GM23338 (cell line): Measurements from ENCODE around the gene FBLN1. TPM values are rescaled to one million over a fixed set of nuclear protein-coding genes. Genes with fewer than 3 reads are reported as not detected.

ENCODE experiments used
- ATAC-seq: fragments of 200-7000 bp; cut with Tn5 transposase; 3 replicates; pipeline ENCODE4 v1.9.1; 2020
- DNase-seq: peaks from one replicate; pipeline ENCODE4 v3.0.0-alpha.2; 2015; ENCODE audit warnings: low spot score
- H2AFZ ChIP-seq: fragments of 200-600 bp; sonication (generic); 2 replicates; pipeline ENCODE4 v1.8.0; 2016; ENCODE audit warnings: antibody characterized with exemption, mild to moderate bottlenecking, moderate library complexity
- H3F3A ChIP-seq: fragments of 200-600 bp; sonication (generic); replicated peaks from 2 replicates; pipeline ENCODE4 v1.8.0; 2017; ENCODE audit warnings: antibody characterized with exemption, mixed run types, low read depth
- H3K27ac ChIP-seq: fragments of 200-600 bp; sonication (generic); 2 replicates; pipeline ENCODE4 v1.6.1; 2016; ENCODE audit warnings: low read depth
- H3K27me3 ChIP-seq: fragments of 200-600 bp; sonication (generic); 2 replicates; pipeline ENCODE4 v1.8.0; 2016; ENCODE audit warnings: mild to moderate bottlenecking, mixed run types, moderate library complexity; ENCODE audit not compliant: insufficient read depth
- H3K36me3 ChIP-seq: fragments of 200-600 bp; sonication (generic); 2 replicates; pipeline ENCODE4 v1.8.0; 2016; ENCODE audit warnings: mild to moderate bottlenecking; ENCODE audit not compliant: insufficient read depth
- H3K4me1 ChIP-seq: fragments of 200-600 bp; sonication (generic); 2 replicates; pipeline ENCODE4 v1.8.0; 2016; ENCODE audit warnings: mild to moderate bottlenecking, moderate library complexity; ENCODE audit not compliant: insufficient read depth
- H3K4me2 ChIP-seq: fragments of 200-600 bp; sonication (generic); 2 replicates; pipeline ENCODE4 v1.7.1; 2017; ENCODE audit warnings: mixed run types
- H3K4me3 ChIP-seq: fragments of 200-600 bp; sonication (generic); 2 replicates; pipeline ENCODE4 v1.6.1; 2016; ENCODE audit warnings: mixed run types
- H3K79me2 ChIP-seq: fragments of 200-600 bp; sonication (generic); replicated peaks from 2 replicates; pipeline ENCODE4 v1.8.0; 2017; ENCODE audit warnings: mild to moderate bottlenecking; ENCODE audit not compliant: insufficient read depth
- H3K9me2 ChIP-seq: fragments of 200-600 bp; sonication (generic); 2 replicates; pipeline ENCODE4 v1.8.0; 2017; ENCODE audit not compliant: insufficient read depth
- H4K20me1 ChIP-seq: fragments of 200-600 bp; sonication (generic); replicated peaks from 2 replicates; pipeline ENCODE4 v1.8.0; 2017; ENCODE audit warnings: mild to moderate bottlenecking; ENCODE audit not compliant: insufficient read depth
- H3K27ac Mint-ChIP-seq: 2 replicates; pipeline ENCODE4 v1.8.0; 2020; ENCODE audit warnings: inconsistent platforms, mild to moderate bottlenecking, moderate library complexity, mixed read lengths
- H3K27me3 Mint-ChIP-seq: 3 replicates; pipeline ENCODE4 v1.8.0; 2022; ENCODE audit warnings: low read depth, mild to moderate bottlenecking, moderate library complexity, mixed read lengths, inconsistent platforms; ENCODE audit not compliant: insufficient read depth, poor library complexity
- H3K36me3 Mint-ChIP-seq: 3 replicates; pipeline ENCODE4 v1.8.0; 2021; ENCODE audit warnings: low read depth, mild to moderate bottlenecking, inconsistent platforms, moderate library complexity, mixed read lengths
- H3K4me1 Mint-ChIP-seq: 3 replicates; pipeline ENCODE4 v1.8.0; 2020; ENCODE audit warnings: mild to moderate bottlenecking, inconsistent platforms, mixed read lengths
- H3K4me3 Mint-ChIP-seq: 3 replicates; pipeline ENCODE4 v1.8.0; 2021; ENCODE audit warnings: moderate library complexity, mild to moderate bottlenecking, inconsistent platforms, mixed read lengths
- H3K9me3 Mint-ChIP-seq: 3 replicates; pipeline ENCODE4 v1.8.0; 2020; ENCODE audit warnings: moderate library complexity, mild to moderate bottlenecking, inconsistent platforms, mixed read lengths
- CREB1 ChIP-seq: fragments of 250-450 bp; sonication (Bioruptor Pico); IDR thresholded peaks from 2 replicates; pipeline ENCODE4 v1.5.0; 2020; ENCODE audit warnings: low read depth, mild to moderate bottlenecking, moderate library complexity
- EZH2 ChIP-seq: fragments of 200-600 bp; sonication (generic); IDR thresholded peaks from one replicate; pipeline ENCODE4 v1.8.0; 2017; ENCODE audit warnings: antibody characterized with exemption, mild to moderate bottlenecking, low read depth; ENCODE audit not compliant: unreplicated experiment
- EZH2phosphoT487 ChIP-seq: fragments of 200-600 bp; sonication (generic); IDR thresholded peaks from one replicate; pipeline ENCODE4 v1.8.1; 2018; ENCODE audit warnings: antibody characterized with exemption; ENCODE audit not compliant: unreplicated experiment
- JUNB ChIP-seq: IDR thresholded peaks from one replicate; pipeline ENCODE4 v1.6.1; 2016; ENCODE audit warnings: antibody characterized with exemption; ENCODE audit not compliant: unreplicated experiment
- NANOG ChIP-seq: IDR thresholded peaks from 2 replicates; pipeline ENCODE4 v1.6.1; 2016; ENCODE audit warnings: antibody characterized with exemption, borderline replicate concordance
- POLR2AphosphoS5 ChIP-seq: IDR thresholded peaks from 2 replicates; pipeline ENCODE4 v1.6.1; 2016; ENCODE audit warnings: antibody characterized with exemption, low read depth
- STAT1 ChIP-seq: IDR thresholded peaks from one replicate; pipeline ENCODE4 v1.6.1; 2016; ENCODE audit warnings: antibody characterized with exemption; ENCODE audit not compliant: unreplicated experiment
- ZNF331 ChIP-seq: fragments of 250-450 bp; sonication (Bioruptor Pico); IDR thresholded peaks from 2 replicates; pipeline ENCODE4 v1.5.0; 2020; ENCODE audit warnings: low read depth, mild to moderate bottlenecking, moderate library complexity
- polyA plus RNA-seq: library from polyadenylated mRNA; unstranded; fragments of >200 nt; fragmentation: Nextera tagmentation; extraction: Ambion mirVana; gene quantifications from 2 replicates; pipeline ENCODE4 v1.2.1, GENCODE V29; 2016
- total RNA-seq: library from RNA; depleted of rRNA; stranded (reverse); fragments of >200 nt; shearing (Covaris generic); gene quantifications from 2 replicates; pipeline ENCODE4 v1.2.3, GENCODE V29; 2014
- TF ChIP-seq, protein P1 (sequence below), 2 experiments: fragments of 200-600 bp in 1 of 2; sonication (generic) in 1 of 2; conservative IDR thresholded peaks; 2 replicates each; pipeline versions ENCODE4 v1.5.1 to v1.6.1; 2016 to 2017; ENCODE audit warnings: antibody characterized with exemption in 2 of 2, low read depth in 2 of 2, mild to moderate bottlenecking in 2 of 2, moderate library complexity in 1 of 2

Gene FBLN1
- total and polyA plus RNA-seq, 2 experiments from 2014 or later = 90.1 to 137 TPM

DNA sequence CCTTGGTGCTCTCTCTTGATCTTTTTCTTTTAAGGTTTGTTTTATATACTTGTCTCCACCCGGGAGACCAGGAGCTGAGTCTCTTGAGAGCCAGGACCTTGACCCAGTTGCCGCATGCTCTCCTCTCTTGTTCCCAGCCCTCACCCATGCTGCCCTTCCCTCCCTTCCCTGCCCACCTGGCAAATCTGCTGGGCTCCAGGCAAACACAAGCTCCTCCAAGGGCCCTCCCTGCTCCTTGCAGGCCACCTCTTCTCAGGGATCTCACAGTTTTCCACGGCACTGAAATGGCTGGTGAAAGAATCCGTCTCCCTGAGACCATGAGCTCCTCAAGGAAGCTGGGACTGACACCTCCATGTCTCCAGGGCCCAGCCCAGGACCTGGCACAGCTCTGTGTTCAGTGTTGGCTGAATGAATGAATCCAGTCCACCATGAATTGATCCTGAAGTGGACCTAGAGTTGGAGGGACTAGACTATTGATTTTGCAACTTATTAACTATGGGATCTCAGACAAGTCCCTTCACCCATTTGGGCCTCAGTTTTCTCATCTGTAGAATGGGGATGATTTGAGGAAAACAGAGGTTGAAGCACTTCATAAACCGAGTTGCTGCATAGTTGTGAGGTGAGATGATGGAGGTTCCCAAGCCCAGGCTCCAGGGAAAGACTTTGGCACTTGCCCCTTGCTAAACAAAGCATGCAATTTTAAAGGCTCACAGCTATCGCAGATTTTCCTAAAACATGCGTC is 25.1 kb upstream of the FBLN1 start (continued):
- TF ChIP-seq, protein P1, sequence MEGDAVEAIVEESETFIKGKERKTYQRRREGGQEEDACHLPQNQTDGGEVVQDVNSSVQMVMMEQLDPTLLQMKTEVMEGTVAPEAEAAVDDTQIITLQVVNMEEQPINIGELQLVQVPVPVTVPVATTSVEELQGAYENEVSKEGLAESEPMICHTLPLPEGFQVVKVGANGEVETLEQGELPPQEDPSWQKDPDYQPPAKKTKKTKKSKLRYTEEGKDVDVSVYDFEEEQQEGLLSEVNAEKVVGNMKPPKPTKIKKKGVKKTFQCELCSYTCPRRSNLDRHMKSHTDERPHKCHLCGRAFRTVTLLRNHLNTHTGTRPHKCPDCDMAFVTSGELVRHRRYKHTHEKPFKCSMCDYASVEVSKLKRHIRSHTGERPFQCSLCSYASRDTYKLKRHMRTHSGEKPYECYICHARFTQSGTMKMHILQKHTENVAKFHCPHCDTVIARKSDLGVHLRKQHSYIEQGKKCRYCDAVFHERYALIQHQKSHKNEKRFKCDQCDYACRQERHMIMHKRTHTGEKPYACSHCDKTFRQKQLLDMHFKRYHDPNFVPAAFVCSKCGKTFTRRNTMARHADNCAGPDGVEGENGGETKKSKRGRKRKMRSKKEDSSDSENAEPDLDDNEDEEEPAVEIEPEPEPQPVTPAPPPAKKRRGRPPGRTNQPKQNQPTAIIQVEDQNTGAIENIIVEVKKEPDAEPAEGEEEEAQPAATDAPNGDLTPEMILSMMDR (conservative IDR thresholded peaks at IDR 0.05; ENCODE audit: low read depth in 2 of 2) = no peak
- TF ChIP-seq CREB1 (CRISPR knock-in tag) (no peak), ZNF331 (no peak), EZH2phosphoT487 (no peak), STAT1 (no peak), NANOG (no peak)

DNA sequence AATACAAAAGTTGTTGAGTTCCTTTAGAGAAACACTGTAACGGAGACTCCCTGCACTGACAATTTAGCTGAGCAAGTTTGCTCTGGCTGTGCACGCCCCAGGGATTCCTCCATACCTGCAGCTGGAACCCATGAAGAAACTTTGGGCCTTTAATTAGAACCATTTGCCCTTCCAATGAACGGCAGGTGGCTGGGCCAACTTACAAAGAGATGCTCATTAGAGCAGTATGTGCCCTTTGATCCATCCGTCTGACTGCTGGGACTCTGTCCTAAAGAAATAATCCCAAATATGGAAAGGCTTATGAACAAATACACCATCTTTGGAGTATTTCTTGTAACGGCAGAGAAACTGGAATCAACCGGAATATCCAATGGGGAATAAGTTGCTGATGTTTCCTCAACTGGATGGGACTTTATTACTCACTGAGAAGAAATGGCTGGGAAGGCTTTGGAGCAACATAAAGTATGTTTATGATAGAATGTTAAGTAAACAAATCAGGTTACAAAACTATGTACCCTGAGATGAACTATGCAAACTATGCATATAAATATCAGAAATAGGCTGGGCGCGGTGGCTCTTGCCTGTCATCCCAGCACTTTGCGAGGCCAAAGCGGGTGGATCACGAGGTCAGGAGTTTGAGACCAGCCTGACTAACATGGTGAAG is 24.4 kb upstream of the FBLN1 start:
- peaks cover 5% of the 10 kb centered on the region; the same call in 1 of the 2 replicates for H3K4me1 ChIP-seq
- no peak overlapping the region for H3K27ac ChIP-seq
- no peak overlapping the region for H2AFZ ChIP-seq
- Mint-ChIP-seq H3K4me1 (no peaks in the 10 kb centered on the region; the same call in 2 of the 3 replicates), H3K27ac (no peak overlapping the region), H3K36me3 (peaks cover 4% of the 10 kb centered on the region; the same call in 2 of the 3 replicates), H3K9me3 (peaks cover 10% of the 10 kb centered on the region; the same call in 2 of the 3 replicates), H3K4me3 (no peak overlapping the region), H3K27me3 (peaks cover 7% of the 10 kb centered on the region)
- DNase-seq = no peak
- TF ChIP-seq EZH2 = no peak
- TF ChIP-seq, protein P1 (conservative IDR thresholded peaks at IDR 0.05; ENCODE audit: low read depth in 2 of 2) = no peak
- no peak for TF ChIP-seq EZH2phosphoT487
- no peak for TF ChIP-seq JUNB
- no peak for TF ChIP-seq CREB1 (CRISPR knock-in tag)
- no peak for TF ChIP-seq POLR2AphosphoS5
- no peak for TF ChIP-seq NANOG
- no peak for TF ChIP-seq ZNF331
- no peak overlapping the region for H3K4me2 ChIP-seq
- no peaks in the 10 kb centered on the region for H3K9me2 ChIP-seq
- no peaks in the 10 kb centered on the region for H3K36me3 ChIP-seq
- H3K4me3 ChIP-seq = no peak overlapping the region
- no peak for ATAC-seq
- no peaks in the 10 kb centered on the region for H3K27me3 ChIP-seq
- H3F3A ChIP-seq = no peaks in the 10 kb centered on the region
- no peaks in the 10 kb centered on the region for H3K79me2 ChIP-seq
- no peaks in the 10 kb centered on the region for H4K20me1 ChIP-seq
